Forelimb muscle (tissue), 1 donor: ENCODE data around the gene GALNT17. TPM values are rescaled to one million over a fixed set of nuclear protein-coding genes. Genes with fewer than 3 reads are reported as not detected.

Experiments used
- DNase-seq: peaks from one replicate; pipeline ENCODE4 v3.0.0-alpha.2; 2013; ENCODE audit warnings: low read depth
- polyA plus RNA-seq: library from polyadenylated mRNA; unstranded; fragments of 120-200 nt; gene quantifications from one replicate; pipeline ENCODE4 v1.2.1, GENCODE V29; 2013; ENCODE audit not compliant: insufficient read length

GALNT17 gene
- polyA plus RNA-seq, 1 donor, result 35.4 TPM

DNA sequence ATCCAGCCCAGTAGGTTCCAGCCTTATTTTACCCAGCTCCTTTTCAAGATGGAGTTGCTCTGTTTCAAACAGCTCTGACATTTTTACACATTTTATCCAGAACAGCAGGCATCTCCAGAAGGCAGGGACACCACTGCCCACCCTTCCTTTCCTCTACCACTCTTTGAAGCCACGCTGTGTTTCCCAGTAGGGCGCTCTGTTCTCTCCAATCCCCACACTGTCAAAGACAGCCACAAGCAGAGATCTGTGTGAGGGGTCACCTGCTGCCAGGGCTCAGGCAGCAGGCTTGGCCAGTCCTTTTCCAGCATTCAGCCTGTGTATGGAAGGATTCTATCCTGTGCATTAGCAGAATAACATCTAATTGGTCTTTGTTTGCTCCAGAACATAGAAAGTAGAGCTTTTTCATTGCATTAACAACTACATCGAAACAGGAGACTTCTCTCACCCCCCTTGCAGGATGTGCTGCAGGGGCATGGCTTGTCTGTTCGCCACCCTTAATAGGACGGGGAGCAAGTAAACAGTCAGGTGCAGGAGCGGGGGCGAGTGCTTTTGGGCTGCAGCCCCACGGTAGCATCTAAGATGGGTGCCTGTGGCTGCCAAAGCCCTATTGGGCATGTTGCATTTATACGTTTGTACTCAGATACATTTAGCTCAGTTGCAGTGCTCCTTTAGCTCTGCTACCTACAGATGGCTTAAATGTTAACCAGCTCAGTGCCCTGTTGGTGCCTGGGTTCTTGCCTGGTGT, 326.1 kb downstream of the GALNT17 start:
- no peak for DNase-seq

DNA sequence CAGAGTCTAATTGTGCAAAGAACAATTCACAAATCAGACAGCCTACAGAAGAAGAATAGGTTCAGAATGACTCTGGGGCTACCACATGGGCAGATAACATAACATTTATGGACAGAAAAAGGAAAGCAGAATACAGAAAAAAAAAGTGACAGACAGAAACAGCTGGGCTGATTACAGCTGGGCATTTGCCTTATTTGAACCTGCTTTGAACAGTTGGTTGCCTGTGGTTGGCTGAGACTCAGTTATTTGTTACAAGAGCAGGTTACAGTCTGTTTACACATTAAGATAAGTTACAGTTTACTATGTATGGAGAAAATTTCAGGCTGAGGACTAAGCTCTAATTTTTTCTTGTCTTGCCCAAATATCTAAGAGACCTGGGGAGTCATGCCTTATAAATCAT, 327.2 kb downstream of the GALNT17 start:
- no peak for DNase-seq

DNA sequence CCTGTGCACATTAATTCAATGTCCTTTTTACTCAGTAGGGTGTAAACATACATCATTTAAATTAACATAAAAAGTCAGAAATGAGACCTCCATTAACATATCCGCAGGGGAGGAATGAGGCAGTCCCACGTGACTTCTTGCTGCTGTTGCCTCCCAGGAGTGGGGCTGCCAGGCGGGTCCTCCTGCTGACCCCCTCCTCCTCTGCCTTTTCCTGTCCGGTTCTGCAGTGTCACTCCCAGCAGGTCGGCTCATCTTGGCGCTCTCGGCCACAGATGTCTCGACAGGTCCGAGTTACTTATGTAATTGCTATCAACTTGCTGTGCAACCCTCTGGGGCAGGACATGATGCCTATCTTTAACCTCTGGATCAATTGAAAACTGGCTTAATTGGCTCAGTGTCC, 329.6 kb downstream of the GALNT17 start:
- DNase-seq, result no peak

DNA sequence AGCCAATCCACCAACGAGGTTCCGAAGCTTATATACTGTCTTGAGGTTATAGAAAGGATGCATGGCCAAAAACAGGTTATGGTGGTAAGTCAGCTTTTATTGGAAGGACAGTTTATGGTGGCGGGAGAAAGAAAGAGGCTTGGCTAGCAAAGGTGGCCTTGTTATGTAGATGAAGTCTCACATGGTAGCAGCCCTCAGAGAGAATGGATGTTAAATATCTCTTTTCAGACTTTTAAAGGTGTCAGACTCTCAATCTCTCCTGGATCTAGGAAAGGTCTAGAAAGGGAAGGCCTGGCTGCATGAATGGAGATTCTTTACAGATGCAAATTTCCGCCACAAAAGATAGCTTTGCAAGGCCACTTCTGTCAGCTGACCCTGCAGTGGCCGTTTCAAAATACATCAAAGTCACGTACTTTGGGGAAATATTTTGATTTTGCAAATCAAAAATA, 333.8 kb downstream of the GALNT17 start:
- no peak for DNase-seq

DNA sequence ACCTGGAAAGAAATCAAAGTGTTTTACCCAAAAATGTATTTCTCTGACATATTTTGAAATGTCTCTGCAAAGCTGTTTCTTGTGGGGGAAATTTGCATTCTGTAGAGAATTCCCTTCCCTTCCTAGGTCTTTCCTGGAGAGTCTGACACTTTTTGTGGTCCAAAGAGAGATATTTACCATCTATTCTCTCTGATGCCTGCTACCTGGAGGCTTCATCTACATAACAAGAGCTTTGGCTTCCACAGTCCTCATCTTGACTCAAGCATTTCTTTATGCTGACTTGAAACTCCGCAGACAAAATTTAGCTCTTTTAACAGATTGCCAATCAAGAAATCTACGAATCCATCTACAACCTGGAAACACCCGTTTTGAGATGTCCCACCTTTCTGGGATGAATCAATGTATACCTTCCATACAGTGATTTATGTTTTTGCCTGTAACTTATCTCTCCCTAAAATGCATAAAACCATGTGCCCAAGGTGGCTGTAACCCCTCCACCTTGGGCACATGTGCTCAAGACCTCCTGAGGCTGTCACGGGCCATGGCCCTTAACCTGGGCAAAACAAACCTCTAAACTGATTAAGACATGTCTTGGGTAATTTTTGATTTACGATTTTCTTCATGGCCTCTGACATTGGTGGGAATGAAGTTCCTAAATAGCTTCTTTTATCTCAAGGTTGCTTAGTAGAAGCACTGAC, 334.7 kb downstream of the GALNT17 start:
- DNase-seq, result no peak

DNA sequence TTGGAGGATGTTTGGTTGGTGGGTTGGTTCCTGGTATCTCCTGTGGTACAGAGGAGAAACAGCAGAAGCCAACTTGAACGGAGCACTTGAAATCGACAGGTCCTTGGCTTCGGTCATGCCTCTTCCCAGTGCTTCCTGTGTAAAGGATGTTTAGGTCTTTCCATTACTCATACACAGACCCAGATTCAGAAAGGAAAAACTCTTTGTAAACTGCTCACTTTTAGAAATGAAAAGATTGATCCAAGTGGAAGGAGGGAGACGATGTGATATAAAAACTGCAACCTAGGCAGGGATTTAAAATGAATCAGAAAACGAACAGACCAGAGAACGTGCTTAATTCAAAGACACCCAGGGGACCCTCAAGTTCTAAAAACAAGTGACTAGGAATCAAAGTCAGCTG, 338.4 kb downstream of the GALNT17 start:
- DNase-seq, result peak; percentile 40

DNA sequence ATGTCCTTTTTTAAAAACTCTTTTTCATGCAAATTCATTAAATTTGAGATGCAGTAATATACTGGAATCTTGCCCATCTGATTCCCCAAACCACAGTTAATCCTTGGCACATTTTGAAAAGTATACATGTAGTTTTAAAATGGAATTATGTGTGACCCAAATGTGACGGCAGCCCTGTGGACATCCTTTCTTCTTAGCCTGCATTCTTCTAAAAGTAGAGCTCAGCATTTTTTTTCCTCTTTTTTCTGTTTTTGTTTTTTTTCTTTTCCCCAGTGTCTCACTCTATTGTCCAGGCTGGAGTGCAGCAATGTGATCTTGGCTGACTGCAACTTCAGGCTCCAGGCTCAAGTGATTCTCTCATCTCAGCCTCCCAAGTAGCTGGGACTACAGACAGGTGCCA, 338.9 kb downstream of the GALNT17 start:
- peak; percentile 17 for DNase-seq

DNA sequence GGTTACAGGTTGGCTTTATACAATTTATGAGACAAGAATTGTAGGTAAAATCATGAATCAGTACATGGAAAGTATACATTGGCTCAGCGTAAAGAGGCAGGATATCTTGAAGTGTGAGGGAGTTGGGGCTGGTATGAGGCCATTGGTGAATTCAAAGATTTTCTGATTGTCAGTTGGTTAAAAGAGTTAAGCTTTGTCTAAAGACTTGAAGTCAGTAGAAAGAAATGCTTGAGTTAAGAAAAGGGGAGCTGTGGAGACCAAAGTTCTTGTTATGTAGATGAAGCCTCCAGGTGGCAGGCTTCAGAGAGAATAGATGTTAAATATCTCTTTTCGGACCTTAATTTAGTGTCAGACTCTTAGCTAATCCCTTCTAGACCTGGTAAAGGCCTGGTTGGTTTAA, 341.0 kb downstream of the GALNT17 start:
- no peak for DNase-seq

DNA sequence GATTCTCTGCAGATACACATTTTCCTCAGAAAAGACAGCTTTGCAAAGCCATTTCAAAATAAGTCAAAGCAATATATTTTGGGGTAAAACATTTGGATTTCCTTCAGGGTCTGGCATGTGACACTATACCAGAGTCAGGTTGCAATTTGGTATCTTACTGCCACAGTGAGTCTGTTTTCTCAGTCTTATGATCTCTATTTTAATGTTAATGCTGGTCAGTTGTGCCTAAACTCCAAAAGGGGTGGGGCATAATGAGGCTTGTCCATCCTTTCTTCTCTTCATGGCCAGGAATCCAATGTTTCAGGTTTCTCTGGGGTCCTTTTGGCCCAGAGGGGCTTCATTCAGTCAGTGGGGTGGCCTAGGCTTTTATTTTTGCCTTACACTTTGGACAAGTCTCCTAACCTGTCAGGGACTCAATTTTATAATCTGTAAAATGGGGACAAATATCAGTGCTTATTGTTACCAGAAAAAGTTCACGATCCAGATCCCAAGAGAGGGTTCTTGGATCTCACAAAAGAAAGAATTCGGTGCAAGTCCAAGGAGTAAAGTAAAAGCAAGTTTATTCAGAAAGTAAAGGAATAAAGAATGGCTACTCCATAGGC, 341.5 kb downstream of the GALNT17 start:
- DNase-seq, result no peak

DNA sequence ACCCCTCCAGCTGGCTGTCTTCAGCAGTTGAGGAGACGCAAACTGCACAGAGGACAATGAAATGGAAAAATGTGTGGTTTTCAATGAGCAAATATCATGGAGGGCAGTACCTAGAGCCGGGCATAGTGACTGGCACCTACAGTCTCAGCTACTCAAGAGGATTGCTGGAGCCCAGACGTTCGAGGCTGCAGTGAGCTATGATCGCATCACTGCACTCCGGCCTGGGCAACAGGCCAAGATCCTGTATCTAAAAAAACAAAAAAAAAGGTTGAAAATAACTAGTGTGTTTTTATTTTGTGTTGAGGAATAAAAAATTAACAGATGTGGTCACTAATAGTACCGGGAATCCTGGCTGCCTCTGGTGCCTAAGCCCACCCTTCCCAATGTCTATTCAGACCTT, 345.5 kb downstream of the GALNT17 start:
- DNase-seq, result no peak

DNA sequence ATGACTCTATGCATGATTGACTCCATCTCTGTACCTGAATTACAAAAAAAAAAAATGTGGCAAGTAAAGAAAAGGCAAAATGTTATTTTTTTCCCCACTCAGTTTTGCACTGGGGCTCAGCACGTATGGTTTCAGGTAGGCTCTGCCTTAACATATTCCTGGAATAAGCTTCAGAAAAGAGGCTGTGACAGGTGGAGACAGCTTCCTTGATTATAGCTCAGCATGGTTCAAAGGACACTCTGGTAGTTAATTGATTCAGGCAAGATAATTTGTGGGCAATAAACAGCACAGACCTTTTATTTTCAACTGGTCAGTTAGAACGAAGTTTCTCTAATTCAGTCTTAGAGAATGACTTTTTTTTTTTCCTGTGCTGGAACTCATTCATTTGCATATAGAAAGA, 347.3 kb downstream of the GALNT17 start:
- no peak for DNase-seq

DNA sequence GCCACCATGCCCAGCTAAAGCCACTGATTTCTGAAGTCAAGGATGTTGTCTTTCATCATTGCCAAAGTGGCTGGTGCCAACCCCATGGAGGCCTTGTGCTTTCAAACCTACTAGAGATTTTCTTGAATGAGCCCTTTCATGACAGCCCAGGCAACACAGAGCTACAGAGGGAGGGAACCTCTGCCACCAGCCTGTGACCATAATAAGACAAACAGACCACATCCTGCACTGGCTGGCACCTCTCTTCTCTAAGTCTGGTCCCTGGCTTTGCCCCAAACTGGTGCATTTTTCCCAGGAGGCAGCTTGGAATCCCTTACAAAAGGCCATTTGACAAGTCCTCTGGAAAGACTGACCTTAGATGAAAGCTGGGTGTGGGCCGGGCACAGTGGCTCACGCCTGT, 348.8 kb downstream of the GALNT17 start:
- no peak for DNase-seq

DNA sequence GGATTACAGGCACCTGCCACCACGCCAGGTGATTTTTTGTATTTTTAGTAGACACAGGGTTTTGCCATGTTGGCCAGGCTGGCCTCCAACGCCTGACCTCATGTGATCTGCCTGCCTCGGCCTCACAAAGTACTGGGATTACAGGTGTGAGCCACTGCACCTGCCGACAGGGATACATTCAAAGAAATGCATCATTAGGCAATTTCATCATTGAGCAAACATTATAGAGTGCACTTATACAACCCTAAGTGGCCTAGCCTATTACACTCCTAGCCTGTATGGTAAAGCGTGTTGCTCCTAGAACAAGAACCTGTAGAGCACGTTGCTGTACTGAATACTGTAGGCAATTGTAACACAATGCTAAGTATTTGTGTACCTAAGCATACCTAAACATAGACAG, 350.3 kb downstream of the GALNT17 start:
- no peak for DNase-seq

DNA sequence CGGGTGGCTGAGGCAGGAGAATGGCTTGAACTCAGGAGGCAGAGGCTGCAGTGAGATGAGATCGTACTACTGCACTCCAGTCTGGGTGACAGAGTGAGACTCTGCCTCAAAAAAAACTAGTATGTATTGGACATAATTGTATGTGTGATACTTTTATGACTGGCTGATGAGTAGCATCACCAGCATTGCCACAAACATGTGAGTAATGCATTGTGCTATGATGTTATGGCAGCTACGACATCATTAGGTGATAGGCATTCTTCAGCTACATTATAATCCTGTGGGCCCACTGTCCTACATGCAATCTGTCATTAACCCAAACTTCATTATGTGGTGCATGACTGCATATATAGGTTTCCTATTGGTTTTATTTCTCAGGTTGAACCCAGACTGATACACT, 352.4 kb downstream of the GALNT17 start:
- no peak for DNase-seq

DNA sequence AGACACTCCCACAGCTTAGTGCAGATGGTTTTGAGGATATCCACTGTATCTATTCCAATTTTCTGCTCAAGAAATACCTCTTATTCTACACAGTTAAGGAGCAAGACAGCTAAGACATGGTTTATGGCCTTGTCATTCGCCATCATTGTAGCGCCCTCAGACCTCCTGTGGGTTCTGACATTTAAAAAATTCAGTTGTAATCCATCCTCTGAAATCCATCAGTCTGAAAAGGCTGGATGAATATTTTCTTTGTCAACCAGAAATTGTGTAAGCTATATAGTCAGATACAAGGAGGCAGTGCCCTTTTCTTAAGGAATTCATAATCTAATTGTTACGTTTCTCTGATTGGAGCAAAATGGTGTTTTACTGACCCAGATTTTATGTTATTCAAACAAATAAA, 353.6 kb downstream of the GALNT17 start:
- no peak for DNase-seq

DNA sequence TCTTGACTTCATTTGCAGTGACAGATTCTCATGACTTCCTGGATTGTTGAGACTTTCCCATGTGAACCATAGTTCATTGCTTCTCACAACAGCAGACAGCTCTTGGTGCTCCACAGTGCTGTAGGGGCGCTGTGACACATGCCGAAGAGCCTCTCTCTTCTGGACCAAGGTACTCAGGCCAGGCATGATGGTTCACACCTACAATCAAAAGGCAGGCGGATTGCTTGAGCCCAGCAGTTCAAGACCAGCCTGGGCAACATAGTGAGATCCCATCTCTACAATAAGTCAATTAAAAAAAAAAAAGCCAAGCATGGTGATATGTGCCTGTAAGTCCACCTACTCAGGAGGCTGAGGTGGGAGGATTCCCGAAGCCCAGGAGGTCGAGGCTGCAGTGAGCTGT, 354.5 kb downstream of the GALNT17 start:
- no peak for DNase-seq

DNA sequence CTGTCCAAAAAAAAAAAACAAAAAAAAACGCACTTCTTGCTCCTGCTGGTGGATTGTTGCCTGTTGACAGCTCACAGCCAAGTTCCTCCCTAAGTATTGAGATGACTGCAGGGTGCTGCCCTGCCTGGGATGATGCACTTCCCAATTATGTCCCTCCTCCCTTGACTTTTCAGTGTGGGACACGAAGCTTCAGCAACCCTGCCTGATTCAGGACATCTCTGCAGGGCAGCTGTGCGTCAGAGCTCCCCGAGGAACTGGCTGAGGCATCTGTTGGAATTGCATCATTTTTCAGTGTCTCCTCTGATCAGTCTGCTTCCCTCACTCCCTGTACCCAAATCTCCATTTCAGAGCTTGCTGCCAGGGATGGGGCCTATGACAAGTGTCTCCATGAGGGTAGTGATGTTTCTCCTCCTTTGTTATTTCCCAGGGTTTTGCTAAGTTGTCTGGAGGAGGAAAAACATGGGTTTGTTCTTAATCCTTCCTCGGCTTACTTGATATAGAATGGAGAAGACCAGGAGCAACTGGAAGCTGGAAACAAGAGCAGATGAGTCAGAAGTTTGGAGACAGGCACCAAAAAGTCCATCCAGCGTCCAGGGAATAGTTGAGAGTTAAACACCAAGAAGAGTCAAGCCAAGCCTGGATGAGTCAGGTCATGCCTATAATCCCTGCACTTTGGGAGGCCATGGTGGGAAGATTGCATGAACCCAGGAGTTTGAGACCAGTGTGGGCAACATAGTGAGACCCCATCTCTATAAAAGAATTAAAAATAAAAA, 355.1 kb downstream of the GALNT17 start:
- no peak for DNase-seq

DNA sequence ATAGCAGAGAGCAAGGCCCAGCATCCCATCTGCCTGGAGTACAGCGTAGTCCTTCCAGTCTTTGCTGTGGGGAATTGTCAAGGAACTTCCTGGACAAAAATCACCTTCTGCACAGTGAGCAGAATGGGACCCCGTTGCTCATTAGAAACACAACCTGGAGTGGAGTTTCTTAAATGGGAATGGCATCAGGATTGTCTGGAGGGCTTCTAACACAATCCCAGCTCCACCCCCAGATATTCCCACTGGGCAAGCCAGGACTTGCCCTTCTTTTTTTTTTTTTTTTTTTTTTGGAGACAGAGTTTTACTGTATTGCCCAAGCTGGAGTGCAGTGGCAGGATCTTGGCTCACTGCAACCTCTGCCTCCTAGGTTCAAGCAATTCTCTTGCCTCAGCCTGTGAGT, 356.4 kb downstream of the GALNT17 start:
- no peak for DNase-seq

DNA sequence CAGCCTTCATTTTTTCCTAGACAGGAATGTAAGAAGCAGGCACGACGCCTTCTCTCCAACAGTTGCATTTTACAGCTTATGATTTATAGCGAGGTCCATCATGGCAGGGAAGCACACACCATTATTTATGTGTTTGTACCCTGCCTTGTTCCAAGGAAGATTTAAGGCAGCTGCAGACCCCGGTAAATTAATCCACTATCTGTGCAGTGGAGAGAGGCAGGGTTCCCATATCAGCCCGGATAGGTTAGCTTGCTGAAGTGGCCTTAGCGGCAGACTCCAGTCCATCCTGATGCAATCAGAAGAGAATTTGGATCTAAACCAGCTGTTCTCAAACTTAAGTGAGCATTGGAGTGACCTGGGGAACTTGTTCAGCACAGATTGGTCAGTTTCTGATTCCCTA, 359.4 kb downstream of the GALNT17 start:
- DNase-seq, result no peak

DNA sequence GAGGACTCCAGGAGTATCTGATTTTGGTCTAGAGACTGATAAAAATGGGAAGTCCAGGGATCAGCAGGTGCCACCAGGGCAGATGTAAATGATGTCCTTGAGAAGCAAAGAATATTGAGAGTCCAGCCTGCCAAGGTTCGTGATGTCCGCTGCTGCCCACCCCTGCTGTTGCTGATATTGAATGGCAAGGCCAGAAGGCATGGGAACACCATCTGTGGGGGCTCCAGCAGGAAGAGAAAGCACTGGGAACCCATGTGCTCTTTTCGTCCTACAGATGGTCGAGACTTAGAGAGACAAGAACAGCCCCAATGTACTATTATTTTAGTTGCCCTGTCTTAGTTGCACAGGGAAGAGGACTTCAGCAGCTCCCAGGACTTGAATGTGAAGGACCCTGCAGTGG, 363.9 kb downstream of the GALNT17 start:
- DNase-seq, result no peak

DNA sequence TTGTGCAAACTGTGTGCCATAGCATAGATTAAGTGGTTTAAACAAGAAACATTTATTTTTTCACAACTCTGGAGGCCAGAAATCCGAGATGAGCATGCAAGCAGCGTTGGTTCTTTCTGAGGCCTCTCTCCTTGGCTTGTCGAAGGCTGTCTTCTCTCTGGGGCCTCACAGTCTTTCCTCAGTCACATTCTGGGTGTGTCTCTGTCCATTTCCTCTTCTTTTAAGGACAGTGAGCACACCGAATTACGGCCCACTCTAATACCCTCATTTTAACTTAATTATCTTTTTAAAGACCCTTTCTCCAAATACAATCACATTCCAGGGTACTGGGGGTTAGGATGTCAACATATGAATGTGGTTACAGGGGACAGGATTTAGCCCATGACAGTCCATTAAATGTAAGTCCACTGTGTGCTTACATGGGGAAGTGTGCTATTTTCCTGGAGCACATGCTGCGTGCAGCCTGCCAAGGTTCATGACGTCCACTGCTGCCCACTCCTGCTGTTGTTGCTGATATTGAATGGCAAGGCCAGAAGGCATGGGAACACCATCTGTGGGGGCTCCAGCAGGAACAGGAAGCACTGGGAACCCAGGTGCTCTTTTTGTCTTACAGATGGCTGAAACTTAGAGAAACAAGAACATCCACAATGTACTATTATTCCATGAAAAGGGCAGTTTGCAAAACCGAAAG, 365.5 kb downstream of the GALNT17 start:
- no peak for DNase-seq

DNA sequence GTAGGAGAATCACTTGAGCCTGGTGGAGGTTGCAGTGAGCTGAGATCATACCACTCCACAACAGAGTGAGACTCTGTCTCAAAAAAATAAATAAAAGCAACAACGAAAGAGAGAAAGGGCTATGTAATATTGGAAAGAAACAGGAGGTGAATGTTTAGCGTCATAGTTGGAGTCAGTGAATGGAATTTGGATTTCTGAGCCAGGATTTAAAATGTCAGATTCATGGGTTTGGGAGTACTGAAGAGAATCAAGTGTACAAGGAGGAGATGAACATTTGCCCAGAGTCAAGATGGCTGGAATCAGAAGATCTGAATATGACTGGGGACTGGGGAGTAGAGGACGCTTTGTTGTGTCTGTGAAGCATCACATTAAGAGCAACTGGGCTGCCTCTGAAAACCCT, 366.4 kb downstream of the GALNT17 start:
- no peak for DNase-seq
